ENCODE measurements around the gene MMP3. TPM values are rescaled to one million over a fixed set of nuclear protein-coding genes. Genes with fewer than 3 reads are reported as not detected.

Gene MMP3
- total RNA-seq, 1 experiment from 2014 or later = not detected

DNA sequence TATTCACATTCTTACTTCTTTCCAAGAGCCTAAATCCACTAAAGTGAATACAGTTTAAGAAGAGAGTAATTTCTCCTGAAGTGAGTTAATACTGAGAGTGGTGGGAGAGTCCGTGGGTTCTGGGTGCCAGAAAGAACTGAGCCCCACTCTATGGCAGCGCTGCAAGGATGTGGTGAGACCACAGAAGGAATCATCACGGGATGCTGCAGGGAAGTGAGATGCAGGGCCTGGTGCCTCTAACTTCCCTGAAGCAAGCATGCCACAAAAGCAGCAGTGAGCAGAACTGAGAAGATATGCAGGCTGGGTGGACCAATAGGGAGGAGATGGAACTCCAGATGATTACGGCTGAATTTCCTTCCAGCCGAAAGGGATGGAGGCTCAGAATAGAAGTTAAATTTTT is 36.4 kb upstream of the MMP3 start:
- no peaks in the 10 kb centered on the region for H3K9me2 ChIP-seq (ENCODE audit: insufficient read depth)
- CTCF ChIA-PET = no interaction called here

More for the DNA sequence above, 36.4 kb upstream of the MMP3 start:
- no peak for DNase-seq (ENCODE audit: low read depth, low spot score)
- no peaks in the 10 kb centered on the region for H3K4me1 ChIP-seq (ENCODE audit: control insufficient read depth in 1 of 2, insufficient read depth in 2 of 2, low read length in 2 of 2)
- H3K4me2 ChIP-seq (ENCODE audit: low read length) = no peak overlapping the region
- no peaks in the 10 kb centered on the region for H3K9me3 ChIP-seq (ENCODE audit: control insufficient read depth in 1 of 2, insufficient read depth in 1 of 2, low read depth in 1 of 2, low read length in 2 of 2)
- intact Hi-C loops (cut with micrococcal nuclease) = no loop called here
- no peaks in the 10 kb centered on the region for H3K36me3 ChIP-seq (ENCODE audit: control insufficient read depth in 1 of 2, insufficient read depth in 2 of 2, low read length in 2 of 2)
- no peaks in the 10 kb centered on the region for H4K20me1 ChIP-seq (ENCODE audit: insufficient read depth)
- ATAC-seq = no peak
- no peaks in the 10 kb centered on the region for H3K27me3 ChIP-seq (ENCODE audit: insufficient read depth, low read length)
- H3K27ac ChIP-seq (ENCODE audit: low read depth, low read length) = no peak overlapping the region
- no peak overlapping the region for H2AFZ ChIP-seq (ENCODE audit: low read depth, low read length, poor library complexity, severe bottlenecking)
- ChIA-PET POLR2A (no interaction called here), RAD21 (ENCODE audit: low non-redundant PET in 1 of 2, low total read pairs in 2 of 2, uncharacterized antibody in 2 of 2, unreplicated experiment in 2 of 2) (no interaction called here)
- no TSS peak for BruUV-seq (replicated peaks)
- no peaks in the 10 kb centered on the region for H3K79me2 ChIP-seq (ENCODE audit: insufficient read depth, low read length)
- TF ChIP-seq ZBTB33 (IDR thresholded peaks at IDR 0.05; ENCODE audit: extremely low read depth, insufficient replicate concordance, low read length) = no peak
- TF ChIP-seq ELF1 (IDR thresholded peaks at IDR 0.05; ENCODE audit: borderline replicate concordance, low read depth) = no peak
- no peak for TF ChIP-seq EGR1 (IDR thresholded peaks at IDR 0.05; ENCODE audit: low read depth)
- no peak for TF ChIP-seq ZFX (IDR thresholded peaks at IDR 0.05)
- TF ChIP-seq, protein P1, sequence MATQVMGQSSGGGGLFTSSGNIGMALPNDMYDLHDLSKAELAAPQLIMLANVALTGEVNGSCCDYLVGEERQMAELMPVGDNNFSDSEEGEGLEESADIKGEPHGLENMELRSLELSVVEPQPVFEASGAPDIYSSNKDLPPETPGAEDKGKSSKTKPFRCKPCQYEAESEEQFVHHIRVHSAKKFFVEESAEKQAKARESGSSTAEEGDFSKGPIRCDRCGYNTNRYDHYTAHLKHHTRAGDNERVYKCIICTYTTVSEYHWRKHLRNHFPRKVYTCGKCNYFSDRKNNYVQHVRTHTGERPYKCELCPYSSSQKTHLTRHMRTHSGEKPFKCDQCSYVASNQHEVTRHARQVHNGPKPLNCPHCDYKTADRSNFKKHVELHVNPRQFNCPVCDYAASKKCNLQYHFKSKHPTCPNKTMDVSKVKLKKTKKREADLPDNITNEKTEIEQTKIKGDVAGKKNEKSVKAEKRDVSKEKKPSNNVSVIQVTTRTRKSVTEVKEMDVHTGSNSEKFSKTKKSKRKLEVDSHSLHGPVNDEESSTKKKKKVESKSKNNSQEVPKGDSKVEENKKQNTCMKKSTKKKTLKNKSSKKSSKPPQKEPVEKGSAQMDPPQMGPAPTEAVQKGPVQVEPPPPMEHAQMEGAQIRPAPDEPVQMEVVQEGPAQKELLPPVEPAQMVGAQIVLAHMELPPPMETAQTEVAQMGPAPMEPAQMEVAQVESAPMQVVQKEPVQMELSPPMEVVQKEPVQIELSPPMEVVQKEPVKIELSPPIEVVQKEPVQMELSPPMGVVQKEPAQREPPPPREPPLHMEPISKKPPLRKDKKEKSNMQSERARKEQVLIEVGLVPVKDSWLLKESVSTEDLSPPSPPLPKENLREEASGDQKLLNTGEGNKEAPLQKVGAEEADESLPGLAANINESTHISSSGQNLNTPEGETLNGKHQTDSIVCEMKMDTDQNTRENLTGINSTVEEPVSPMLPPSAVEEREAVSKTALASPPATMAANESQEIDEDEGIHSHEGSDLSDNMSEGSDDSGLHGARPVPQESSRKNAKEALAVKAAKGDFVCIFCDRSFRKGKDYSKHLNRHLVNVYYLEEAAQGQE (IDR thresholded peaks at IDR 0.05; ENCODE audit: low read depth) = no peak
- TF ChIP-seq FOSL1 (IDR thresholded peaks at IDR 0.05; ENCODE audit: low read depth) = no peak
- TF ChIP-seq CBX3 (IDR thresholded peaks at IDR 0.05; ENCODE audit: low read depth) = no peak
- TF ChIP-seq ZNF274 (IDR thresholded peaks at IDR 0.05; ENCODE audit: low read depth, low read length) = no peak
- no peak for TF ChIP-seq POLR2A (IDR thresholded peaks at IDR 0.05; ENCODE audit: borderline replicate concordance, extremely low read depth, insufficient read depth, insufficient read length)
- no peak for TF ChIP-seq CEBPB (IDR thresholded peaks at IDR 0.05; ENCODE audit: low read depth)
- no peak overlapping the region for H3K9ac ChIP-seq (ENCODE audit: low read length)
- H3K4me3 ChIP-seq (replicated peaks in 1 of 2; ENCODE audit: low read depth in 1 of 2, low read length in 2 of 2) = no peak overlapping the region

Data from HCT116 (cell line).